ENCODE results near the gene AGBL2. TPM values are rescaled to one million over a fixed set of nuclear protein-coding genes. Genes with fewer than 3 reads are reported as not detected.
A peak's percentile ranks its signal among the peaks of the same experiment; 100 is the strongest.

AGBL2 gene
- total and polyA plus RNA-seq, 2 of the 8 experiments (the other 6 are each of a cell fraction or from before 2014, with no cell fraction given): 2.1 to 6.5 TPM

GRCh38 chr11:47711816-47712215, 3.4 kb downstream of the AGBL2 start:
- ChIA-PET POLR2A (ENCODE audit: partially characterized antibody) (interaction anchor here (0.5 to 1.6 kb wide), 3 partner anchors 56 to 83 kb away, joined by 3 to 4 read pairs (median 4); partner anchors contain the start of gene MTCH2), CTCF (ENCODE audit: partially characterized antibody) (interaction anchor here (0.8 kb wide), 1 partner anchor 336 kb away, joined by 4 read pairs; no protein-coding TSS in a partner anchor)
- Histone ChIP-seq H3K14ac (ENCODE audit: insufficient read length) (no peak overlapping the region), H2BK5ac (ENCODE audit: low read depth, low read length) (no peak overlapping the region), H2BK20ac (ENCODE audit: low read length) (no peak overlapping the region), H3K4me3 (ENCODE audit: extremely low read depth in 1 of 4, insufficient read depth in 2 of 4, low read depth in 3 of 4, low read length in 4 of 4) (no peak overlapping the region), H2AK5ac (ENCODE audit: low read depth, low read length) (no peak overlapping the region), H3K27me3 (replicated peaks in 1 of 4; ENCODE audit: control insufficient read depth in 3 of 4, extremely low read depth in 1 of 4, insufficient read depth in 3 of 4, low read length in 3 of 4) (no peaks in the 10 kb centered on the region), H3K4ac (replicated peaks; ENCODE audit: insufficient read length, low read depth, low read length) (no peak overlapping the region), H3K9me3 (ENCODE audit: insufficient read depth in 2 of 2, low read depth in 1 of 2, low read length in 1 of 2) (no peaks in the 10 kb centered on the region), H3K56ac (replicated peaks; ENCODE audit: insufficient read length, low read depth, low read length) (no peak overlapping the region), H2BK15ac (ENCODE audit: low read length) (no peak overlapping the region), H2BK120ac (replicated peaks; ENCODE audit: low read depth, low read length) (no peak overlapping the region), H2AFZ (ENCODE audit: low read length) (no peak overlapping the region), H3K18ac (ENCODE audit: extremely low read depth, low read length) (no peak overlapping the region), H3K27ac (ENCODE audit: low read depth, low read length) (no peak overlapping the region), H2BK12ac (ENCODE audit: low read depth, low read length) (no peak overlapping the region), H4K5ac (ENCODE audit: insufficient read length, low read depth, low read length) (no peak overlapping the region), H3K4me1 (replicated peaks in 1 of 4; ENCODE audit: control insufficient read depth in 3 of 4, insufficient read depth in 4 of 4, low read length in 3 of 4) (peaks cover 0 to 5% (median 2%) of the 10 kb centered on the region in 4 experiments; a peak in 1 of 7 replicates), H3K23me2 (ENCODE audit: low read depth, low read length) (peaks cover 3% of the 10 kb centered on the region; the same call in 1 of the 2 replicates), H4K8ac (ENCODE audit: extremely low read depth, insufficient read depth, low read length) (no peak overlapping the region), H4K91ac (replicated peaks; ENCODE audit: insufficient read length, low read length) (no peak overlapping the region), H3K4me2 (ENCODE audit: insufficient read depth in 1 of 2, low read depth in 2 of 2, low read length in 2 of 2) (no peak overlapping the region), H3K23ac (ENCODE audit: insufficient read length) (no peak overlapping the region), H3K79me1 (ENCODE audit: low read depth, low read length) (no peaks in the 10 kb centered on the region; the same call in 1 of the 2 replicates), H3K36me3 (ENCODE audit: control insufficient read depth in 2 of 4, insufficient read depth in 4 of 4, low read length in 3 of 4) (peaks cover 2% of the 10 kb centered on the region in 4 experiments; a peak in 6 of 8 replicates), H3K79me2 (ENCODE audit: control insufficient read depth in 1 of 2, insufficient read depth in 2 of 2, low read length in 2 of 2) (no peaks in the 10 kb centered on the region), H4K20me1 (replicated peaks in 1 of 2; ENCODE audit: control insufficient read depth in 1 of 2, insufficient read depth in 2 of 2, low read length in 2 of 2) (no peaks in the 10 kb centered on the region), H3K9ac (replicated peaks in 1 of 4; ENCODE audit: extremely low read depth in 1 of 4, low read depth in 3 of 4, low read length in 3 of 4) (no peak overlapping the region)
- WGBS, 2 experiments (ENCODE audit: extremely low coverage in 1 of 2, insufficient coverage in 1 of 2, insufficient read length in 1 of 2, insufficient replicate concordance in 2 of 2, low coverage in 1 of 2, low lambda C conversion rate in 2 of 2, missing lambda C conversion rate in 1 of 2): 97% methylated on average over 5 of the region's 5 CpGs; no CpG with 5 or more reads in 1 of the 2 experiments
- FAIRE-seq (no peak), DNase-seq (ENCODE audit: low read depth in 1 of 2, low spot score in 2 of 2) (peak in 1 of 2 experiments; percentile 22)
- TF ChIP-seq SP2 (IDR thresholded peaks at IDR 0.05; ENCODE audit: low read length) (no peak), FOSL1 (IDR thresholded peaks at IDR 0.05; ENCODE audit: insufficient read depth, low read depth, low read length) (no peak), CEBPB (IDR thresholded peaks at IDR 0.05; ENCODE audit: low read depth, low read length) (no peak), GABPA (IDR thresholded peaks at IDR 0.05; ENCODE audit: borderline replicate concordance, insufficient read depth, low read length) (no peak), HDAC6 (IDR thresholded peaks at IDR 0.05; ENCODE audit: low read depth, low read length) (no peak), TAF7 (optimal IDR thresholded peaks at IDR 0.05; ENCODE audit: borderline replicate concordance, low read depth, low read length) (no peak), RFX5 (IDR thresholded peaks at IDR 0.05; ENCODE audit: borderline replicate concordance, low read depth, low read length) (no peak)

Data from H1 (cell line).